GM18873 (cell line): Measurements from ENCODE around the gene ASB13.

Experiments used
- ATAC-seq: cut with Tn5 transposase; IDR thresholded peaks from one replicate; pipeline ENCODE4 v1.9.1; 2021; ENCODE audit warnings: mild to moderate bottlenecking, moderate library complexity, moderate number of reproducible peaks; ENCODE audit not compliant: unreplicated experiment, low FRiP score

Gene ASB13

GRCh38 chr10:5648494-5649457, 17.6 kb downstream of the ASB13 start:
- no peak for ATAC-seq

GRCh38 chr10:5647507-5648240, 18.7 kb downstream of the ASB13 start:
- ATAC-seq: no peak

- ATAC-seq: no peak
These were observed 20.3 kb downstream of the ASB13 start for GRCh38 chr10:5645944-5646617.

GRCh38 chr10:5645375-5645774, 21.0 kb downstream of the ASB13 start:
- ATAC-seq: no peak

- no peak for ATAC-seq
These were observed 21.5 kb downstream of the ASB13 start for GRCh38 chr10:5644930-5645329.

GRCh38 chr10:5643346-5644067, 22.9 kb downstream of the ASB13 start:
- ATAC-seq: no peak

- no peak for ATAC-seq
These were observed 24.9 kb downstream of the ASB13 start for GRCh38 chr10:5641501-5641900.

- no peak for ATAC-seq
These were observed 25.9 kb downstream of the ASB13 start for GRCh38 chr10:5640501-5640900.

- ATAC-seq: no peak
These were observed 26.4 kb downstream of the ASB13 start for GRCh38 chr10:5640036-5640435.

- no peak for ATAC-seq
These were observed 27.3 kb downstream of the ASB13 start for GRCh38 chr10:5639066-5639465.

GRCh38 chr10:5638494-5638893, 27.9 kb downstream of the ASB13 start:
- no peak for ATAC-seq

- no peak for ATAC-seq
These were observed 31.5 kb downstream of the ASB13 start for GRCh38 chr10:5634918-5635317.

GRCh38 chr10:5633166-5633749, 33.1 kb downstream of the ASB13 start:
- no peak for ATAC-seq

GRCh38 chr10:5632446-5632845, 33.9 kb downstream of the ASB13 start:
- no peak for ATAC-seq

GRCh38 chr10:5631936-5632335, 34.5 kb downstream of the ASB13 start:
- no peak for ATAC-seq

GRCh38 chr10:5630112-5630436, 36.3 kb downstream of the ASB13 start:
- no peak for ATAC-seq

- ATAC-seq: no peak
These were observed 36.9 kb downstream of the ASB13 start for GRCh38 chr10:5629303-5630111.

GRCh38 chr10:5628451-5629302, 37.7 kb downstream of the ASB13 start:
- ATAC-seq: no peak
